HG03159 (cell line): Measurements from ENCODE around the gene NLRP9.

Source experiments
- ATAC-seq: cut with Tn5 transposase; IDR thresholded peaks from one replicate; pipeline ENCODE4 v1.9.1; 2021; ENCODE audit warnings: mild to moderate bottlenecking, moderate library complexity; ENCODE audit not compliant: unreplicated experiment

NLRP9 gene

DNA sequence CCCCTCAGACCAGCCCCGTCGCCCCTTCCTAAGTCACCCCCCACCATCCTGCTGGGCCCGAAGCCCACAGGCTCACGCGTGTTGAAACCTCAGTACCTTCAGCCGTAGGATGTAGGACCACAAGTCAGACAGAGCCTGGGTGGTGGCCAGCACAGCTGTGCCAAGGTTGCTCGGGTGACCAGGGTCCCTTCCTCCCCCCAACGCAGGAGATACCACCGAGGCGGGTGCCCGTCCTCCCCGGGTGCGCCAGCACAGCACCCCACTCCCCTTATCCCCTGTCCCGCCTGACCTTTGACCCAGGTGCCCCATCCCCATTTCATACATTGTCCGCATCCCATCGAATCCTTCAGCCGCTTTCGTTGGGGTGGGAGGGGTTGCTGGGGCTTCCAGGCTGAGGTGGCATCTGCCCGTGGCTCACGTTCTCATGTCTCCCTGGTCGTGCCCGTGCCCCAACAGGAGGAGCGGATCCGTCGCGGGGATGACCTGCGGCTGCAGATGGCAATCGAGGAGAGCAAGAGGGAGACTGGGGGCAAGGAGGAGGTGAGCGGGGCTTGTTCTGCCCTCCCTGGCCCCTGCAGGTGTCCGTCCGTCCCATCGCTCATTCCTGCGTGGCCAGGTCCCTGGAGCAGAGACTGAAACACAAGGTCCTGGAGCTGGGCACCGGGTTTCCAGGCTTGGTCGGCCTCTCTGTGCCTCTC, 48.6 kb downstream of the NLRP9 start:
- no peak for ATAC-seq

- no peak for ATAC-seq
Observed at GRCh38 chr19:55688422-55689218, 49.6 kb downstream of the NLRP9 start.

DNA sequence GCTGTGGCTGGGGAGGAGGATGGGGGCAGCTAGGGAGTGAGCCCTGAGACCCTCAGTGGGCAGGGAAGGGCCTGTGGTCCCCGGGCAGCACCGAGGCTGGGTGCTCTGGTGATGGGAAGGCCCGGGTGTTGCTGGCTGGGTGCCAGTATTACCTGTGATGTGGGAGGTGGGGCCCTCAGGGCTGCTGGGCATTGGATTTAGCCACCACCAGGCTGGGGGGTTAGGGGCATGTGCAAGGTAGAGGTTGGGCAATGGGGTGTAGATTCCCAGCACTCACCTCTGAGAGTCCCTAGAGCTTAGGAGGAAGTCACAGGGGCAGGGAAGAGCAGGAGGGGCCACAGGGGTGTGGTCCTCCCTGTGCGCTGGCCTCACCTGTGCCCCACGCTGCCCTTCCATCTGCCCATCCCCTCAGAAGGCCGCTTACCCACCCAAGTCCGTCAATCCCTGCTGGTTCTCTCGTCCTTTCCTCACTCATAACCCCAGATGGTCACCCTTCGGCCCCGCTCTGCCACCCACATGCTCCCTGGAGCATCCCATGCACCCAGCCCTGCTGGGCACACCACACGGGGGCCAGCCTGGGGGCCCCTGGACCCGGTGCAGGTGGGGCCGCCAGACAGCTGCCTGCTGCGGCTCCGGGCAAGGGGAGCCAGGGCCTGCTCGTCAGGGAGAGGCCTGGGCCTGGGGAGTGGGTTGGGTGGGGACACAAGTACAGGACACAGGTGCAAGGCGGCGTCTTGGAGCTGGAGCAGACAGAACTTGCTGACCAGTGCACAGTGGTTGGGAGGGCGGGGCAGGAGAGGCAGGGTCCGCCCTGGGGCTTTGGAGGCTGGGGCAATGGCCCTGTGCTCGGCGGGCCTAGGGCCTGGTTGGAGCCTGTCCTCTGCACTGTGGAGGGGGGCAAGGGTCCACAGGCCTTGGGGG, 50.7 kb downstream of the NLRP9 start:
- ATAC-seq = no peak

DNA sequence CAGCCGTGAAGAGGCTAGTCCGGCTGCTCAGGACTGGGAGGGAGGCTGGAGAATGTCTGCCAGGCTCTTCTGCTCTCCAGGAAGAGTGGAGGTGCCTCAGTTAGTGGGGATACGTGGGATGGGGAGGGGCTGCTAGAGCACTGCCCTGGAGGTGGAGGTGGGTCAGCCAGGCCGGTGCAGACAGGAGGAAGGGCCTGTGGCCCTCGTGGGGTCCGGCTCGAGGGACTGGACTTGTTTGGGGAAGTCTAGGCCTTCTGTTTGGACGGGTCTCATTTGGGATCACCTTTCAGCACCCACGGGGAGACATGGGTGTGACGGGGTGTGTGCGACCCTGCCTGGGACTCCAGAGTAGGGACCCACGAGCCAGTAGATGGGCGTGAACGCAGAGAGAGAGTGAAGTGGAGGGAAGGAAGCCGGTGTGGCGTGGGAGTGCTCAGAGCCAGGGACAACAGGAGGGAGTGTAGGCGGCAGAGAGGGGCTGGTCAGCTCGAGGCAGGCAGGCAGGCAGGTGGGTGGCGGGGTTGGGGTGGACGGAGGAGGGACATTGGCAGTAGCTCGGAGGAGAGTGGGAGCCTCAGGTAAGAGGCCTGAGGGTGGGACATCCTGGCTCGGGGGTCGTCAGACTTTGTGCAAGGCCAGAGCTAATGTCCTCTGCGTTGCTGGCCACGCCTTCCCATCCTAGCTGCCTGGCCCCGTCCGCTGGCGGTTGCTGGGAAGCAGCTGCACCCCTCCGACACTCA, 51.7 kb downstream of the NLRP9 start:
- ATAC-seq = no peak

- no peak for ATAC-seq
Observed at GRCh38 chr19:55685776-55686175, 52.4 kb downstream of the NLRP9 start.

- ATAC-seq = no peak
Observed at GRCh38 chr19:55684946-55685681, 53.1 kb downstream of the NLRP9 start.

GRCh38 chr19:55683449-55684261, 54.5 kb downstream of the NLRP9 start:
- no peak for ATAC-seq

- no peak for ATAC-seq
Observed at GRCh38 chr19:55681131-55682092, 56.8 kb downstream of the NLRP9 start.

DNA sequence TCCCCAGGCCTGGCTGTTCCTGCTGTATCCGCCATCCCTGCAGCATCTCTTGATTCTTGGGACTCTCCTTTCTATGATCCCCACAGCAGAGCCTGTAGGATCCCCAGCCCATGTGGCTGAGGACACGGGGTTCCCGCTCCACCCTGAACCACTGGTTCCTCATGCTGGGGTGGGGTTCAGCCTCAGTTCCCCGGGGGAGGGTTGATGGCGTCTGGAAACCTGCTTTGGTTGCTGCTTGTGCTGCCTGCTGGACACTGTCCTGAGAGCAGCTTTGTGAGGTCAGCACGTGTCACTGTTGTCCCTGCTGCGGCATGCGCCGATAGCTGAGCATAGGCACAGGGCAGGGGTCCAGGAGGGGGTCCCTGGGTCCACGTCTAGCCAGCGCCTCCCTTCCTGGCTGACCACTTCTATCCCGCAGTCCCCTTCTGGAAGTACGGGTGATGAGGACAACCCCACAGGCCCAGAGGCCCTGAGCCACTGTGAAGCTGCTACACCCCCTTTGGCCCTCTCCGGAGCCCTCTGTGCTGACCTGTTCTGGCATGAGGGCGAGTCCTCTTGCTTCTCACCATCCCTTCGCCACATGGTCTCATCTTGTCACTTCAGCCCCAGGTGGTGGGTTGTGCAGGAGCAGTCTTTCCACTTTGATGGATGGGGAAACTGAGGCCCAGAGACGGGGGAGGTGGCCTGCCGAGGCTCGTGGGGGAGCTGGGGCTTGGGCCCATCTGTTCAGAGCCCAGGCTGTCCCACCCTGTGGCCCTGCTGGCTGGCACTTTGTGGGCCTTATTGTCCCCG, 57.7 kb downstream of the NLRP9 start:
- no peak for ATAC-seq

- no peak for ATAC-seq
Observed at GRCh38 chr19:55679343-55680257, 58.6 kb downstream of the NLRP9 start.

GRCh38 chr19:55678121-55678671, 60.0 kb downstream of the NLRP9 start:
- peak; percentile 76 for ATAC-seq

- no peak for ATAC-seq
Observed at GRCh38 chr19:55677572-55678028, 60.6 kb downstream of the NLRP9 start.

- ATAC-seq = no peak
Observed at GRCh38 chr19:55676889-55677505, 61.2 kb downstream of the NLRP9 start.

DNA sequence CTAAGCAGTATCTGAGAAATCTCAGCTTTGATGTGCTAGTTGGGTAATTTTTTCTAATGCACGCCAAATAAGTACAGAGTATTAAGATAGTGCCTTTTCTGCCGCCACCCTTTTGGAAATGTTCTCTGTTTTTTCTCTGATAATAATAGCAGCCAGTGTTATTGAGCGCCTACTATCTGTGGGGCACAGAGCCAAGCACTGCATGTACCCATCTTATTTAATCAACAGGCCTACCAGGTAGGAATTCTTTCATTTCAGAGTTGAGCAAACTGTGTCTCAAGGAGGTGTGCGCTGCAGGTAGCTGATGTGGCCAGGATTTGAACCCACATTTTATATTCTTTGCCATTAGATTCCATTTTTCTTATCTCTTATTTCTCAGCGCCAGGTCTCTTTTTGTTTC, 61.8 kb downstream of the NLRP9 start:
- no peak for ATAC-seq

- ATAC-seq = no peak
Observed at GRCh38 chr19:55675661-55676354, 62.4 kb downstream of the NLRP9 start.
